HEK293 (cell line): ENCODE measurements around the gene FOXP4.

ENCODE experiments used
- CTCF ChIA-PET: fragments of 350-600 bp; formaldehyde crosslinking; extraction: SDS; loops from one replicate; lab custom pipeline; 2021; ENCODE audit warnings: antibody characterized with exemption; lab: Yijun Ruan, JAX
- POLR2A ChIA-PET: fragments of 300-600 bp; formaldehyde crosslinking; extraction: SDS; loops from one replicate; lab custom pipeline; 2020; ENCODE audit warnings: antibody characterized with exemption, inconsistent platforms; lab: Yijun Ruan, JAX
- H3K27ac ChIP-seq: fragments of 200-500 bp; sonication (Bioruptor generic); 2 replicates; pipeline ENCODE4 v1.5.1; 2014; ENCODE audit warnings: low read depth, low read length, control low read depth, inconsistent platforms; ENCODE audit errors: extremely low read depth
- H3K36me3 ChIP-seq, 2 experiments: fragments of 200-500 bp in 1 of 2; sonication (Bioruptor generic) in 1 of 2; 1 replicate in 1 of 2; 2 replicates in 1 of 2; pipeline ENCODE4 v1.5.1; 2014 to 2017; ENCODE audit warnings: inconsistent platforms in 2 of 2, low read length in 2 of 2; ENCODE audit not compliant: control insufficient read depth in 2 of 2, insufficient read depth in 1 of 2
- H3K4me1 ChIP-seq: fragments of 200-500 bp; sonication (Bioruptor generic); 2 replicates; pipeline ENCODE4 v1.5.1; 2014; ENCODE audit warnings: mild to moderate bottlenecking, low read length, inconsistent platforms; ENCODE audit not compliant: control insufficient read depth, insufficient read depth
- H3K4me3 ChIP-seq: 2 replicates; pipeline ENCODE4 v1.5.1; 2011; ENCODE audit warnings: low read depth, mild to moderate bottlenecking, control low read depth, low read length, moderate library complexity
- H3K9me3 ChIP-seq: fragments of 200-500 bp; sonication (Bioruptor generic); 2 replicates; pipeline ENCODE4 v1.5.1; 2014; ENCODE audit warnings: low read depth, low read length, inconsistent platforms; ENCODE audit not compliant: control insufficient read depth, insufficient read depth
- HOXD13 ChIP-seq: sonication (generic); formaldehyde crosslinking; IDR thresholded peaks from 2 replicates; pipeline ENCODE4 v1.8.0; 2022; ENCODE audit warnings: missing genetic modification reagents, borderline replicate concordance
- MEIS1 ChIP-seq: sonication (generic); formaldehyde crosslinking; IDR thresholded peaks from 2 replicates; pipeline ENCODE4 v1.8.1; 2022; ENCODE audit warnings: missing genetic modification reagents, mild to moderate bottlenecking, borderline replicate concordance
- MYNN ChIP-seq: fragments of 450-650 bp; formaldehyde crosslinking; IDR thresholded peaks from 2 replicates; pipeline ENCODE4 v1.5.1; 2016; ENCODE audit warnings: missing biosample characterization, missing genetic modification characterization, borderline replicate concordance
- PRDM4 ChIP-seq: fragments of 450-650 bp; formaldehyde crosslinking; IDR thresholded peaks from 2 replicates; pipeline ENCODE4 v1.5.1; 2017; ENCODE audit warnings: missing biosample characterization, missing genetic modification characterization
- SALL2 ChIP-seq: fragments of 450-650 bp; formaldehyde crosslinking; IDR thresholded peaks from 2 replicates; pipeline ENCODE4 v1.5.0; 2017; ENCODE audit warnings: missing biosample characterization, mild to moderate bottlenecking, missing genetic modification characterization, borderline replicate concordance
- SCRT1 ChIP-seq: fragments of 450-650 bp; formaldehyde crosslinking; IDR thresholded peaks from 2 replicates; pipeline ENCODE4 v1.5.1; 2016; ENCODE audit warnings: missing biosample characterization, missing genetic modification characterization, borderline replicate concordance
- TCF7L2 ChIP-seq: IDR thresholded peaks from 2 replicates; pipeline ENCODE4 v1.6.1; 2011; ENCODE audit warnings: low read depth, mild to moderate bottlenecking, inconsistent platforms, low read length, moderate library complexity, borderline replicate concordance
- ZBTB48 ChIP-seq: fragments of 450-650 bp; formaldehyde crosslinking; IDR thresholded peaks from 2 replicates; pipeline ENCODE4 v1.5.1; 2016; ENCODE audit warnings: missing biosample characterization, missing genetic modification characterization
- ZBTB7A ChIP-seq: fragments of 450-650 bp; formaldehyde crosslinking; IDR thresholded peaks from 2 replicates; pipeline ENCODE4 v1.5.1; 2016; ENCODE audit warnings: low read depth, missing biosample characterization, missing genetic modification characterization
- ZNF223 ChIP-seq: fragments of 450-650 bp; formaldehyde crosslinking; IDR thresholded peaks from 2 replicates; pipeline ENCODE4 v1.5.1; 2016; ENCODE audit warnings: missing biosample characterization, missing genetic modification characterization
- ZNF23 ChIP-seq: fragments of 450-650 bp; formaldehyde crosslinking; IDR thresholded peaks from 2 replicates; pipeline ENCODE4 v1.5.1; 2016; ENCODE audit warnings: missing biosample characterization, missing genetic modification characterization, borderline replicate concordance
- ZNF26 ChIP-seq: fragments of 450-650 bp; formaldehyde crosslinking; IDR thresholded peaks from 2 replicates; pipeline ENCODE4 v1.5.1; 2016; ENCODE audit warnings: missing biosample characterization, missing genetic modification characterization
- ZNF274 ChIP-seq, 2 experiments: fragments of 200-500 bp in 1 of 2; fragments of 450-650 bp in 1 of 2; sonication (Bioruptor generic) in 1 of 2; formaldehyde crosslinking in 1 of 2; IDR thresholded peaks; 2 replicates each; pipeline versions ENCODE4 v1.5.1 to v1.6.1; 2014 to 2016; ENCODE audit warnings: borderline replicate concordance in 1 of 2, inconsistent platforms in 1 of 2, low read length in 1 of 2, missing biosample characterization in 1 of 2, missing genetic modification characterization in 1 of 2
- ZNF280C ChIP-seq: fragments of 450-650 bp; formaldehyde crosslinking; IDR thresholded peaks from 2 replicates; pipeline ENCODE4 v1.5.1; 2016; ENCODE audit warnings: missing biosample characterization, missing genetic modification characterization
- ZNF341 ChIP-seq: fragments of 450-650 bp; formaldehyde crosslinking; IDR thresholded peaks from 2 replicates; pipeline ENCODE4; 2016; ENCODE audit warnings: low read depth, missing biosample characterization, missing genetic modification characterization
- ZNF426 ChIP-seq: fragments of 450-650 bp; formaldehyde crosslinking; IDR thresholded peaks from 2 replicates; pipeline ENCODE4 v1.5.1; 2017; ENCODE audit warnings: missing biosample characterization, missing genetic modification characterization, mild to moderate bottlenecking, inconsistent platforms, moderate library complexity
- ZNF529 ChIP-seq: fragments of 450-650 bp; formaldehyde crosslinking; IDR thresholded peaks from 2 replicates; pipeline ENCODE4 v1.5.1; 2017; ENCODE audit warnings: missing genetic modification characterization, missing biosample characterization; ENCODE audit not compliant: insufficient replicate concordance
- ZNF561 ChIP-seq: fragments of 450-650 bp; IDR thresholded peaks from 2 replicates; pipeline ENCODE4 v1.5.1; 2018; ENCODE audit warnings: missing biosample characterization, missing genetic modification characterization, borderline replicate concordance
- ZNF571 ChIP-seq: fragments of 450-650 bp; formaldehyde crosslinking; IDR thresholded peaks from 2 replicates; pipeline ENCODE4 v1.5.0; 2017; ENCODE audit warnings: missing biosample characterization, missing genetic modification characterization
- ZNF768 ChIP-seq: fragments of 450-650 bp; formaldehyde crosslinking; IDR thresholded peaks from 2 replicates; pipeline ENCODE4 v1.5.1; 2018; ENCODE audit warnings: missing biosample characterization, mild to moderate bottlenecking, missing genetic modification characterization
- ZNF843 ChIP-seq: fragments of 450-650 bp; formaldehyde crosslinking; IDR thresholded peaks from 2 replicates; pipeline ENCODE4 v1.5.1; 2016; ENCODE audit warnings: missing biosample characterization, missing genetic modification characterization

The FOXP4 gene

GRCh38 chr6:41500561-41500960, 45.6 kb upstream of the FOXP4 start:
- peaks cover 13% of the 10 kb centered on the region for H3K4me1 ChIP-seq
- TF ChIP-seq ZNF23 (no peak), ZBTB7A (tag by site-specific recombination) (no peak), ZNF223 (no peak), HOXD13 (CRISPR knock-in tag) (no peak), ZNF280C (tag by site-specific recombination) (no peak), ZNF768 (tag by site-specific recombination) (0 out of 2 replicates have a peak, but pooled peaks have one; percentile 40)
- no peak overlapping the region for H3K4me3 ChIP-seq
- no peaks in the 10 kb centered on the region for H3K36me3 ChIP-seq
- H3K9me3 ChIP-seq = no peaks in the 10 kb centered on the region
- CTCF ChIA-PET = interaction anchor here (0.6 to 1.1 kb wide), 3 partner anchors 38 to 132 kb away, joined by 3 to 5 read pairs (median 3); no protein-coding TSS in a partner anchor
- H3K27ac ChIP-seq = no peak overlapping the region
- POLR2A ChIA-PET = interaction anchor here (0.7 kb wide), 2 partner anchors 128 to 1182 kb away, joined by 3 to 4 read pairs; no protein-coding TSS in a partner anchor

- Histone ChIP-seq H3K4me1 (peaks cover 13% of the 10 kb centered on the region), H3K27ac (no peak overlapping the region), H3K9me3 (no peaks in the 10 kb centered on the region), H3K4me3 (no peak overlapping the region), H3K36me3 (no peaks in the 10 kb centered on the region)
- POLR2A ChIA-PET = no interaction called here
- CTCF ChIA-PET = interaction anchor here (0.5 kb wide), 1 partner anchor 69 kb away, joined by 3 read pairs; no protein-coding TSS in a partner anchor
- TF ChIP-seq MEIS1 (CRISPR knock-in tag) (no peak), ZNF341 (no peak), SALL2 (tag by site-specific recombination) (no peak), ZNF274 (IDR thresholded peaks at IDR 0.05; ENCODE audit: low read length) (no peak), ZNF274 (tag by site-specific recombination; IDR thresholded peaks at IDR 0.05; ENCODE audit: borderline replicate concordance) (no peak), ZNF529 (tag by site-specific recombination) (no peak), PRDM4 (tag by site-specific recombination) (no peak), ZBTB48 (tag by site-specific recombination) (no peak), ZNF26 (tag by site-specific recombination) (no peak), SCRT1 (tag by site-specific recombination) (no peak), MYNN (tag by site-specific recombination) (no peak), ZNF843 (tag by site-specific recombination) (no peak), ZNF426 (tag by site-specific recombination) (no peak), ZNF571 (tag by site-specific recombination) (no peak), TCF7L2 (no peak), ZNF561 (no peak)
Observed at GRCh38 chr6:41502566-41502916, 43.6 kb upstream of the FOXP4 start.
